OCI-LY7 (cell line): ENCODE data around the gene SCN10A.

Source experiments
- EZH2phosphoT487 ChIP-seq: fragments of 200-600 bp; sonication (generic); IDR thresholded peaks from 2 replicates; pipeline ENCODE4 v1.6.1; 2018; ENCODE audit warnings: low read depth, borderline replicate concordance, mild to moderate bottlenecking, mixed run types, antibody characterized with exemption, low read length, moderate library complexity, mixed read lengths
- TF ChIP-seq, protein P1 (sequence below): fragments of 200-600 bp; sonication (generic); conservative IDR thresholded peaks from 2 replicates; pipeline ENCODE4 v1.5.1; 2014; ENCODE audit warnings: mild to moderate bottlenecking, antibody characterized with exemption, low read length, moderate library complexity, mixed read lengths

DNA sequence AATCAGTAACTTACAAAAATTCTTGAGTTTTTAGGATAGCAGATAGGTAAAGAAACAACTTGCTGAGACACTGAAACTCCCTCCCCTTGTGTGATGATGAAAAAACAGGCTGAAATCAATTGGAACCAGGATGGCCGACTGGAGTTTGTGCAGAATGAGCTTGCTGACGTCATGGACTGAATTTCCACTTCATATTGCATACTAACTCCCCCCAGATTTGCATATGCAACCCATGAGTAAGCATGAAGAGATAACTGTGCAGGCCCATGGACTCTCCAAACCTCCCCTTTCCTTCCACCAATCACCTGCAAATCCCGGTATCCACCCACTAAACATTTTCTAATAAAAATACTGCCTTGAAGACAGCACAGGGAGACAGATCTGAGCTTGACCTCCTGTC lies 84.5 kb downstream of the SCN10A start:
- TF ChIP-seq, protein P1, sequence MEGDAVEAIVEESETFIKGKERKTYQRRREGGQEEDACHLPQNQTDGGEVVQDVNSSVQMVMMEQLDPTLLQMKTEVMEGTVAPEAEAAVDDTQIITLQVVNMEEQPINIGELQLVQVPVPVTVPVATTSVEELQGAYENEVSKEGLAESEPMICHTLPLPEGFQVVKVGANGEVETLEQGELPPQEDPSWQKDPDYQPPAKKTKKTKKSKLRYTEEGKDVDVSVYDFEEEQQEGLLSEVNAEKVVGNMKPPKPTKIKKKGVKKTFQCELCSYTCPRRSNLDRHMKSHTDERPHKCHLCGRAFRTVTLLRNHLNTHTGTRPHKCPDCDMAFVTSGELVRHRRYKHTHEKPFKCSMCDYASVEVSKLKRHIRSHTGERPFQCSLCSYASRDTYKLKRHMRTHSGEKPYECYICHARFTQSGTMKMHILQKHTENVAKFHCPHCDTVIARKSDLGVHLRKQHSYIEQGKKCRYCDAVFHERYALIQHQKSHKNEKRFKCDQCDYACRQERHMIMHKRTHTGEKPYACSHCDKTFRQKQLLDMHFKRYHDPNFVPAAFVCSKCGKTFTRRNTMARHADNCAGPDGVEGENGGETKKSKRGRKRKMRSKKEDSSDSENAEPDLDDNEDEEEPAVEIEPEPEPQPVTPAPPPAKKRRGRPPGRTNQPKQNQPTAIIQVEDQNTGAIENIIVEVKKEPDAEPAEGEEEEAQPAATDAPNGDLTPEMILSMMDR, result no peak
- no peak for TF ChIP-seq EZH2phosphoT487
